Coronary artery (tissue), 2 donors: Measurements from ENCODE around the gene MTX3.
A peak's percentile ranks its signal among the peaks of the same experiment; 100 is the strongest.

ENCODE experiments used
- DNase-seq: peaks from one replicate; pipeline ENCODE4 v3.0.0-alpha.2; 2017; ENCODE audit warnings: low spot score
- H3K27ac ChIP-seq, 2 donors: fragments of 200-600 bp; sonication (generic); one replicate each; pipeline ENCODE4 v1.5.1; 2016 to 2019
- H3K4me3 ChIP-seq: fragments of 200-600 bp; sonication (generic); 2 replicates; pipeline ENCODE4 v1.5.1; 2016; ENCODE audit warnings: mild to moderate bottlenecking, moderate library complexity
- TF ChIP-seq, protein P1 (sequence below): fragments of 200-600 bp; sonication (generic); IDR thresholded peaks from one replicate; pipeline ENCODE4 v1.5.1; 2019; ENCODE audit warnings: antibody characterized with exemption

The MTX3 gene

DNA sequence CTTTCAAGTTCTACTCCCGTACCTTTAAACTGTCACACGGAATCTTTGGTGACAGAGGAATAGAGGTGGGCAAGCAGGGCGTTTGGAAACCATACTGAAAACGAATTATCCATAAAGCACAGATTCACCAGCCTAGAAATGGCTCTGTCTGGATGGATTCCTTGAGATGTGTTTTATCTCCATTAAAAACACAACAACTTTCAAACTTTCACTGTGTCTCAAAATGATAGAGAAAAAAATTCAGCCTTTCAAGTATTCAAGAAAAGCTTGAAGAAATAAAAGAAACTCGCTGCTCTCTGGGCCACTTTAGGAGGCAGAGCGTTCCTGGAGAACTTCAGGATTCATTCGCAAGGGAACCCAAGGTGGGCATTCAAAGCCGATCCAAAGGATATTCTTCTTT lies 43.5 kb upstream of the MTX3 start:
- TF ChIP-seq, protein P1, sequence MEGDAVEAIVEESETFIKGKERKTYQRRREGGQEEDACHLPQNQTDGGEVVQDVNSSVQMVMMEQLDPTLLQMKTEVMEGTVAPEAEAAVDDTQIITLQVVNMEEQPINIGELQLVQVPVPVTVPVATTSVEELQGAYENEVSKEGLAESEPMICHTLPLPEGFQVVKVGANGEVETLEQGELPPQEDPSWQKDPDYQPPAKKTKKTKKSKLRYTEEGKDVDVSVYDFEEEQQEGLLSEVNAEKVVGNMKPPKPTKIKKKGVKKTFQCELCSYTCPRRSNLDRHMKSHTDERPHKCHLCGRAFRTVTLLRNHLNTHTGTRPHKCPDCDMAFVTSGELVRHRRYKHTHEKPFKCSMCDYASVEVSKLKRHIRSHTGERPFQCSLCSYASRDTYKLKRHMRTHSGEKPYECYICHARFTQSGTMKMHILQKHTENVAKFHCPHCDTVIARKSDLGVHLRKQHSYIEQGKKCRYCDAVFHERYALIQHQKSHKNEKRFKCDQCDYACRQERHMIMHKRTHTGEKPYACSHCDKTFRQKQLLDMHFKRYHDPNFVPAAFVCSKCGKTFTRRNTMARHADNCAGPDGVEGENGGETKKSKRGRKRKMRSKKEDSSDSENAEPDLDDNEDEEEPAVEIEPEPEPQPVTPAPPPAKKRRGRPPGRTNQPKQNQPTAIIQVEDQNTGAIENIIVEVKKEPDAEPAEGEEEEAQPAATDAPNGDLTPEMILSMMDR, result no peak
- Histone ChIP-seq H3K4me3 (peak overlapping the region; percentile 61), H3K27ac (no peak overlapping the region)
- DNase-seq, result no peak

DNA sequence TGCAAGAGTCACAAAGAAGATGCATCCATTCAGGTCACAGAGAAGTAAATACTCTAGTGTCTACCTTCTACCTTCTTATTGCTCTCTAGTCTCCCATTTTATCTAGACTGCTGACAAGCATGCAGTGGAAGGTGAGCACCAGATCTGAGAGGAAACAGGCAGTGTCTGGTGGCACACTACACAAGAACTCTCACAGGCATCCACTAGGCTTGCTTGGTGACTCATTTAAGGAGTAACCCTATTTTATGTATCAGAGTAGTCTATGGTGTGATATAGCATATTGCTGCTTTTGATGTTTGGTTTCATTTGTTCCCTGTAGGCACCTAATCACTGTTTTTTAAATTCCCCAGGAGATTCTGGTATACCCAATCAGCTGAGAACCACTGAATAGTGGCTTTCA lies 42.5 kb upstream of the MTX3 start:
- TF ChIP-seq, protein P1, result no peak
- Histone ChIP-seq H3K4me3 (no peak overlapping the region), H3K27ac (no peak overlapping the region)
- no peak for DNase-seq

DNA sequence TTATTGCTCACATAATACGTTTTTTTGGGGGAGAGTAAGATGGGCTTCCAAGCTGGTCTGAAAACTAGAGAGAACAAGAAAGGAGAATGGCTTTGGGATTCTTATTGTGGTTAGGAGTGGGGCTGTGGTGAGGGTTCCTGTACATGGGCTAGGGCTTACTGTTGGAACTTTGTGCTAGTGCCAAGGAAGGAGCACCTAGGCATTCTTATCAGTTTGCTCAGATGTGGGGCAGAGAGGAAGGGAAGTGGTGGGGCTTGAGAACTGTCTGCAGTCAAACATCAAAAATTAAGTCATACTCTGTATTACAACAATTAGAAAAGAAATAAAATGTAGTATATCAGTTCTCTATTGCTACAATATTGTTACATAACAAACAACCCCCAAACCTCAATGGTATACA lies 40.0 kb upstream of the MTX3 start:
- TF ChIP-seq, protein P1, result no peak
- DNase-seq, result no peak
- H3K27ac ChIP-seq, result no peak overlapping the region
- H3K4me3 ChIP-seq, result no peak overlapping the region

DNA sequence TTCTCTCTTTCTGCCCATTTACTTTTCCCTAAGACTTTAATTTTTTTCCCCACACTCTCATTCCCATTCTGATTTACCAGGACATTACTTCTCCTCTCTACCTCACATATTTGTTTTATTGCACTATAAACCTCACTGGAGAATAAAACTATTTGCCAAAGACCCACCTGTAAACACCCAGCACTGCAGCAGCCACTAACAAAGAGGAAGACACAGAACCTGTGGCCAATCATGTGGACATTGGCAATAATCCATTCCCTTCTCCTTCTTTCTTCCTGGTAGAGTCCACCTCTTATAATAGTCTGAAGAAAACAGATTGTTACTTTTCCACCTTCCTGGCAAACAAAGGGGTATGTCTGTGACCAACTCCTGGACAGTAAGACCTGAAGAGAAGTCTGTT lies 35.8 kb upstream of the MTX3 start:
- Histone ChIP-seq H3K27ac (no peak overlapping the region), H3K4me3 (no peak overlapping the region)
- no peak for DNase-seq
- TF ChIP-seq, protein P1, result no peak

DNA sequence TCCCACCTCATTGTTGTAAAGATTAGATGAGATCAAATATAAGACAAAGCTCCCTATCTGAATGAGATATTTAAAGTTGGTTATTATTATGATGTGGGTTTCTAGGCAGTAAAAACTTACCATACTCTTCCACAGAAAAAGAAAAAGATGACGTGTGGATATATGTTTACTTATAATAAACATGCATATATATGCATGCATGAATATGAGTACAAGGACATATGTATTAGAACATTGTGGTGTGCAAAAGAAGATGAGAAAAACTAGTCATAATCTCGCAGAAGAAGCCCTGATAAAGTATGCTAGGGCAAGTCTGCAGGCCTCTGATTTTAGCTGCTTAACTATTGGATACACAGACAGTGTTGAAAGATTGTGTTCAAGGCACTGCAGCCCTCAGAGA lies 34.0 kb upstream of the MTX3 start:
- no peak overlapping the region for H3K27ac ChIP-seq
- no peak for DNase-seq
- TF ChIP-seq, protein P1, result no peak
- H3K4me3 ChIP-seq, result no peak overlapping the region

DNA sequence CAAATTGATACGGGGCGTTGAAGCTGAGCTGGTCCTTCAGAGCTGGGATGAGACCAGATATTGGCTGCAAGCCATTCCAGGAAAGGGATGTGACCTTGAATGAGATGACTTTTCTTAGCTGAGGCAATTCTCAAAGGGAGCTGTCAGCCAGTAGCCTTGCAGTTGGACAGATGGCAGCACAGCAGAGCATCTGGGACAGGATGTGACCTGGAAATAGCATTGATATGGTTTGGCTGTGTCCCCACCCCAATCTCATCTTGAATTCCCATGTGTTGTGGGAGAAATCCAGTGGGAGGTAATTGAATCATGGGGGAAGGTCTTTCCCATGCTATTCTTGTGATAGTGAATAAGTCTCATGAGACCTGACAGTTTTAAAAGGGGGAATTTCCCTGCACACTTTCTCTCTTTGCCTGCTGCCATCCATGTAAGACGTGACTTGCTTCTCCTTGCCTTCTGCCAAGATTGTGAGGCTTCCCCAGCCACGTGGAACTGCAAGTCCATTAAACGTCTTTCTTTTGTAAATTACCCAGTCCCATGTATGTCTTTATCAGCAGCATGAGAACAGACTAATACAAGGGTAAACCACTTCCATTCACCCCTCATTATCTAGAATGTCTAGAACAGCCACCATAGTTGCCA lies 19.8 kb upstream of the MTX3 start:
- Histone ChIP-seq H3K27ac (no peak overlapping the region), H3K4me3 (no peak overlapping the region)
- TF ChIP-seq, protein P1, result no peak
- DNase-seq, result no peak

DNA sequence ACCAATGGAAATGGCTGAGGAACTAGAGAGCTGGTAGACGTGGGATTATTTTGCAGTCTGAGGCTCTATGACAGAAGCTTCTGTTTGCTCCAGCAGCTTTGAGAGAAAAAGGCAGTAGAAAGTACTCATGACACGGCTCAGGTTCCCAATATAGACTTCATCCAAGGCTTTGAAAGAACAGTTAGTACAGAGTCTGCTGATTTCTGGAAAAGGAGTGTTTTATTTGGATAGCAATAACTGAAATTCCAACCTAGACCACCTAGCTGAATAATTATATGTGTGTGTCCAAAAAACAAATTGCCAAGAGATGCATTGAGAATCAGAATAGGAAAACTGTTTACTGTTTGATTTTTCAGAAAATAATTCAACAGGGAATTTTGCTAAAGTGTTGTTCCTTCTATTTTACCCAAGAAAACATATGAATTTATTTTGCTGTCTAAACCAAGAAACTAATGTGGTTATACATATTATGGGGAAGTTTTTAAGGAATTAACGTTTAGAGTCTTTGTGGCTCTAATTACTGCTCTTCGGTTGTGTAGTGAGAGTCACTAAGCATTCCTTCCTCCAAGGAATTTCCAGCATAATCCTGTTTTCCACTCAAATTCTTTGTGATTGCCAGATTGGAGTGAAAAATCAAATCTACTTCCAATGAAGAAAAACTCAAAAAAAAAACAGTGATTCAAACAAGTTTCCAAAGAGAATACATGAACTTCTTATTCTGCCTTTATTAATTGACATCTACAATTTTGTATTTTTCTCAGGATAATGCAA lies 18.1 kb upstream of the MTX3 start:
- no peak for DNase-seq
- H3K4me3 ChIP-seq, result no peak overlapping the region
- H3K27ac ChIP-seq, result no peak overlapping the region
- TF ChIP-seq, protein P1, result no peak
